Osteocyte (in vitro differentiated cells): Measurements from ENCODE around the gene JUP. TPM values are rescaled to one million over a fixed set of nuclear protein-coding genes. Genes with fewer than 3 reads are reported as not detected.

Source experiments
- DNase-seq: peaks from one replicate; pipeline ENCODE4 v3.0.0; 2021; ENCODE audit warnings: mixed read lengths; ENCODE audit not compliant: unreplicated experiment; ENCODE audit errors: extremely low spot score
- H3K27ac Mint-ChIP-seq: one replicate; pipeline ENCODE4 v1.8.0; 2021; ENCODE audit warnings: mild to moderate bottlenecking, mixed read lengths; ENCODE audit not compliant: unreplicated experiment
- H3K27me3 Mint-ChIP-seq: one replicate; pipeline ENCODE4 v1.8.0; 2021; ENCODE audit warnings: mixed read lengths; ENCODE audit not compliant: unreplicated experiment
- H3K36me3 Mint-ChIP-seq: one replicate; pipeline ENCODE4 v1.8.0; 2021; ENCODE audit warnings: mixed read lengths; ENCODE audit not compliant: unreplicated experiment
- H3K4me1 Mint-ChIP-seq: one replicate; pipeline ENCODE4 v1.8.0; 2021; ENCODE audit warnings: mixed read lengths; ENCODE audit not compliant: unreplicated experiment
- H3K4me3 Mint-ChIP-seq: one replicate; pipeline ENCODE4 v1.8.0; 2021; ENCODE audit warnings: mild to moderate bottlenecking, moderate library complexity, mixed read lengths; ENCODE audit not compliant: unreplicated experiment
- H3K9me3 Mint-ChIP-seq: one replicate; pipeline ENCODE4 v1.8.0; 2021; ENCODE audit warnings: mixed read lengths; ENCODE audit not compliant: unreplicated experiment
- total RNA-seq: library from RNA; stranded (reverse); gene quantifications from 2 replicates; pipeline ENCODE4 v1.2.1, GENCODE V29; 2021
- TF ChIP-seq, protein P1 (sequence below): fragments of 200-600 bp; sonication (generic); IDR thresholded peaks from 2 replicates; pipeline ENCODE4 v1.5.0; 2021; ENCODE audit warnings: antibody characterized with exemption, mild to moderate bottlenecking, moderate library complexity

JUP gene
- total RNA-seq, 1 donor from 2014 or later, result 92.6 TPM

- Mint-ChIP-seq H3K4me3 (no peak overlapping the region), H3K36me3 (peaks cover 6% of the 10 kb centered on the region), H3K27ac (no peak overlapping the region), H3K9me3 (no peaks in the 10 kb centered on the region), H3K4me1 (no peaks in the 10 kb centered on the region), H3K27me3 (no peaks in the 10 kb centered on the region)
- TF ChIP-seq, protein P1, sequence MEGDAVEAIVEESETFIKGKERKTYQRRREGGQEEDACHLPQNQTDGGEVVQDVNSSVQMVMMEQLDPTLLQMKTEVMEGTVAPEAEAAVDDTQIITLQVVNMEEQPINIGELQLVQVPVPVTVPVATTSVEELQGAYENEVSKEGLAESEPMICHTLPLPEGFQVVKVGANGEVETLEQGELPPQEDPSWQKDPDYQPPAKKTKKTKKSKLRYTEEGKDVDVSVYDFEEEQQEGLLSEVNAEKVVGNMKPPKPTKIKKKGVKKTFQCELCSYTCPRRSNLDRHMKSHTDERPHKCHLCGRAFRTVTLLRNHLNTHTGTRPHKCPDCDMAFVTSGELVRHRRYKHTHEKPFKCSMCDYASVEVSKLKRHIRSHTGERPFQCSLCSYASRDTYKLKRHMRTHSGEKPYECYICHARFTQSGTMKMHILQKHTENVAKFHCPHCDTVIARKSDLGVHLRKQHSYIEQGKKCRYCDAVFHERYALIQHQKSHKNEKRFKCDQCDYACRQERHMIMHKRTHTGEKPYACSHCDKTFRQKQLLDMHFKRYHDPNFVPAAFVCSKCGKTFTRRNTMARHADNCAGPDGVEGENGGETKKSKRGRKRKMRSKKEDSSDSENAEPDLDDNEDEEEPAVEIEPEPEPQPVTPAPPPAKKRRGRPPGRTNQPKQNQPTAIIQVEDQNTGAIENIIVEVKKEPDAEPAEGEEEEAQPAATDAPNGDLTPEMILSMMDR, result no peak
- DNase-seq, result no peak
Measured at GRCh38 chr17:41824086-41824485, 37.6 kb upstream of the JUP start.

DNA sequence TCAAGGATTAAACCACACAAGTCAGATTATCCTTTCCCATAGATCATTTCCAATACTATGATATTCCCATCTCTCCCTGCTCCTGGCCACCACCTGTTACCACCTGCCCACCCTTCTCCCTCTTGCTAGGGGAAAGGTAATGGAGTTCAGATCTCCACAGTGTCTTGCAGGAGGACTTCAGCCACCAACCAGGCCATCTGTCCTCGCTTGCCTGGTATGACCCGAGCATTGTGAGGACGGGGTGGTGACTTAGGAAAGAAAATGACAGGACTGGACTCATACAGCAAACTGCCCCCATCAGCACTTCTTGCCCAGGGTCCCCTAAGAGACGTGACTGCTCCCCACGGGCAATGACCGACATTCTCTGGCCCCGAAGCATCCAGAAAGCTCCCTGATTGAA lies 37.1 kb upstream of the JUP start:
- TF ChIP-seq, protein P1, result no peak
- DNase-seq, result no peak
- no peaks in the 10 kb centered on the region for H3K4me1 Mint-ChIP-seq
- no peaks in the 10 kb centered on the region for H3K9me3 Mint-ChIP-seq
- no peak overlapping the region for H3K27ac Mint-ChIP-seq
- no peaks in the 10 kb centered on the region for H3K27me3 Mint-ChIP-seq
- H3K4me3 Mint-ChIP-seq, result no peak overlapping the region
- peaks cover 6% of the 10 kb centered on the region for H3K36me3 Mint-ChIP-seq

GRCh38 chr17:41823141-41823524 lies 36.6 kb upstream of the JUP start:
- Mint-ChIP-seq H3K4me3 (no peak overlapping the region), H3K36me3 (peaks cover 10% of the 10 kb centered on the region), H3K27ac (no peak overlapping the region), H3K27me3 (no peaks in the 10 kb centered on the region), H3K9me3 (no peaks in the 10 kb centered on the region), H3K4me1 (no peaks in the 10 kb centered on the region)
- DNase-seq, result no peak
- TF ChIP-seq, protein P1, result no peak

- H3K27me3 Mint-ChIP-seq, result no peaks in the 10 kb centered on the region
- peaks cover 12% of the 10 kb centered on the region for H3K36me3 Mint-ChIP-seq
- no peak overlapping the region for H3K4me3 Mint-ChIP-seq
- H3K9me3 Mint-ChIP-seq, result no peaks in the 10 kb centered on the region
- TF ChIP-seq, protein P1, result no peak
- peak overlapping the region; percentile 28 for H3K27ac Mint-ChIP-seq
- no peaks in the 10 kb centered on the region for H3K4me1 Mint-ChIP-seq
- no peak for DNase-seq
Measured at GRCh38 chr17:41822216-41823140, 36.0 kb upstream of the JUP start.

DNA sequence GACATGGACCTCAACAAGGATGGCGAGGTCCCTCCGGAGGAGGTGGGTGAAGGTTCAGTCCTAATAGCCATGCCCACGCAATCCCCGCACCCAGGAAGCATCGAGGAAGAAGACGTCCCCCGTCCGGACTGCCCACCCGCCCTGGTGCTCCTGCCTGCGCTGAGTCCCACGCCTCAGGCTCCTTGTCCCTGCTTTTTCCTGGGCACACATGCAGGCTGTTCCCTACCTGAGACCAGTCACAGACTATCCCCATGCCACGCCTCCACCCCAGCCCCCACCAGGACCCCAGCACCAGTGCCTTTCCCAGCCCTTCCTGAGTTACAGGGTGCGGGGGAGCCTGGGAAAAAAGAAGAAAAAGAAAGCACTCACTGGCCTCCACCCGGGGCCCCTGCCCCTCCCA lies 35.3 kb upstream of the JUP start:
- DNase-seq, result no peak
- Mint-ChIP-seq H3K27ac (no peak overlapping the region), H3K27me3 (no peaks in the 10 kb centered on the region)

More for the DNA sequence above, 35.3 kb upstream of the JUP start:
- Mint-ChIP-seq H3K9me3 (no peaks in the 10 kb centered on the region), H3K36me3 (peaks cover 15% of the 10 kb centered on the region), H3K4me3 (no peak overlapping the region), H3K4me1 (peaks cover 1% of the 10 kb centered on the region)
- TF ChIP-seq, protein P1, result no peak
